Motor neuron (in vitro differentiated cells): ENCODE results near the gene RFFL. TPM values are rescaled to one million over a fixed set of nuclear protein-coding genes. Genes with fewer than 3 reads are reported as not detected.
A peak's percentile ranks its signal among the peaks of the same experiment; 100 is the strongest.
"Not testable (repeated sequence)": the region's sequence is repeated elsewhere in the genome, so short reads cannot be mapped to it uniquely, and the experiment has no call there.

Source experiments
- ATAC-seq, 8 experiments: fragments of 200-7000 bp; cut with Tn5 transposase; replicated peaks in 6 of 8; 2 replicates each; pipeline ENCODE4 v1.8.0; 2021; ENCODE audit warnings: mild to moderate bottlenecking in 8 of 8, moderate library complexity in 8 of 8
- H3K27ac ChIP-seq, 2 donors: fragments of 250-450 bp; sonication (Bioruptor Pico); 2 replicates each; pipeline ENCODE4 v1.9.0; 2021; ENCODE audit warnings: antibody characterized with exemption in 2 of 2, mild to moderate bottlenecking in 2 of 2, moderate library complexity in 1 of 2
- H3K4me1 ChIP-seq, 2 donors: fragments of 250-450 bp; sonication (Bioruptor Pico); replicated peaks in 1 of 2; 2 replicates each; pipeline ENCODE4 v1.6.1; 2021; ENCODE audit warnings: antibody characterized with exemption in 2 of 2, mild to moderate bottlenecking in 2 of 2, moderate library complexity in 1 of 2
- H3K4me3 ChIP-seq, 5 donors: fragments of 250-450 bp; sonication (Bioruptor Pico); 2 replicates each; pipeline ENCODE4 v1.9.0; 2021; ENCODE audit warnings: antibody characterized with exemption in 5 of 5, mild to moderate bottlenecking in 5 of 5, moderate library complexity in 4 of 5
- WGBS, 10 experiments: fragments of 450-650 bp; shearing (Covaris generic); methylation state at CpG; one replicate each; pipeline ENCODE4 v1.0.0; 2022; 5-methylcytosine and 5-hydroxymethylcytosine counted together
- in situ Hi-C, 9 experiments: fragments of 400-800 bp; cut with MboI; loops; one replicate each; pipeline ENCODE4 v1.15.0; 2021; ENCODE audit warnings: low sequenced_read_pairs in 9 of 9, low pct_unique_long_range_greater_than_20kb in 2 of 9; ENCODE audit not compliant: unreplicated experiment in 9 of 9
- total RNA-seq, 8 experiments: library from RNA; unstranded; fragments of 300-600 nt; gene quantifications; 2 replicates each; pipeline versions ENCODE4 v1.2.3 to v1.2.4, GENCODE V29; 2022

Gene RFFL
- total RNA-seq, 8 experiments from 2014 or later: 6.5 to 47.4 (median 11.4) TPM

- WGBS, 10 experiments: 56 to 100% (median 90%) methylated on average over 1 to 3 of the region's 3 CpGs; no CpG with 5 or more reads in 1 of the 10 experiments
- no peak overlapping the region for H3K27ac ChIP-seq
- in situ Hi-C loops: no loop called here
- ATAC-seq: peak in 2 of 8 experiments; percentile 49 to 90
- no peak overlapping the region for H3K4me3 ChIP-seq
- H3K4me1 ChIP-seq: no peaks in the 10 kb centered on the region
These were observed 25.1 kb downstream of the RFFL start for GRCh38 chr17:35038453-35038852.

GRCh38 chr17:35030780-35031179 lies 32.7 kb downstream of the RFFL start:
- no peak for ATAC-seq
- H3K4me3 ChIP-seq: no peak overlapping the region
- in situ Hi-C loops: no loop called here
- no peak overlapping the region for H3K27ac ChIP-seq
- 100% methylated on average over 1 of the region's 1 CpG; no CpG with 5 or more reads in 9 of the 10 experiments for WGBS, 10 experiments
- H3K4me1 ChIP-seq: no peaks in the 10 kb centered on the region

GRCh38 chr17:35028531-35029262 lies 34.8 kb downstream of the RFFL start:
- WGBS, 10 experiments: 29 to 100% (median 84%) methylated on average over 1 to 3 of the region's 3 CpGs
- no peak for ATAC-seq
- Histone ChIP-seq H3K27ac (no peak overlapping the region), H3K4me1 (no peaks in the 10 kb centered on the region), H3K4me3 (no peak overlapping the region)
- in situ Hi-C loops: no loop called here

- H3K27ac ChIP-seq, in situ Hi-C loops, H3K4me3 ChIP-seq, H3K4me1 ChIP-seq, ATAC-seq: not testable (repeated sequence)
- 83 to 100% (median 98%) methylated on average over 1 to 4 of the region's 4 CpGs; no CpG with 5 or more reads in 4 of the 10 experiments for WGBS, 10 experiments
These were observed 35.4 kb downstream of the RFFL start for GRCh38 chr17:35028097-35028496.

- no peaks in the 10 kb centered on the region for H3K4me1 ChIP-seq
- in situ Hi-C loops: no loop called here
- no peak overlapping the region for H3K4me3 ChIP-seq
- 17 to 100% (median 50%) methylated on average over 1 of the region's 1 CpG; no CpG with 5 or more reads in 5 of the 10 experiments for WGBS, 10 experiments
- no peak for ATAC-seq
- no peak overlapping the region for H3K27ac ChIP-seq
These were observed 38.0 kb downstream of the RFFL start for GRCh38 chr17:35025541-35025940.

GRCh38 chr17:35023538-35023937 lies 40.0 kb downstream of the RFFL start:
- 80 to 100% (median 100%) methylated on average over 1 to 2 of the region's 3 CpGs; no CpG with 5 or more reads in 1 of the 10 experiments for WGBS, 10 experiments
- Histone ChIP-seq H3K4me1 (no peaks in the 10 kb centered on the region), H3K27ac (no peak overlapping the region), H3K4me3 (no peak overlapping the region)
- ATAC-seq: no peak
- in situ Hi-C loops: loop anchor here in 2 of 9 experiments (25.0 kb wide), 1 partner anchor 89 kb away; the partner anchor contains the start of genes FNDC8 (in 2 of the 2) and RAD51D (in 2 of the 2)

GRCh38 chr17:35022536-35023063 lies 40.9 kb downstream of the RFFL start:
- Histone ChIP-seq H3K4me3 (no peak overlapping the region), H3K4me1 (no peaks in the 10 kb centered on the region), H3K27ac (no peak overlapping the region)
- ATAC-seq: peak in 4 of 8 experiments; percentile 50 to 95 (median 72)
- in situ Hi-C loops: loop anchor here in 2 of 9 experiments (25.0 kb wide), 1 partner anchor 90 kb away; the partner anchor contains the start of genes FNDC8 (in 2 of the 2) and RAD51D (in 2 of the 2)
- WGBS, 10 experiments: 10 to 100% (median 75%) methylated on average over 1 to 6 of the region's 8 CpGs; no CpG with 5 or more reads in 1 of the 10 experiments

GRCh38 chr17:35021520-35022380 lies 41.8 kb downstream of the RFFL start:
- in situ Hi-C loops: loop anchor here in 2 of 9 experiments (25.0 kb wide), 1 partner anchor 91 kb away; the partner anchor contains the start of genes FNDC8 (in 2 of the 2) and RAD51D (in 2 of the 2)
- WGBS, 10 experiments: 80 to 100% (median 89%) methylated on average over 1 to 11 of the region's 11 CpGs
- no peak for ATAC-seq
- Histone ChIP-seq H3K4me3 (no peak overlapping the region), H3K27ac (no peak overlapping the region), H3K4me1 (no peaks in the 10 kb centered on the region)

GRCh38 chr17:35019386-35020179 lies 43.9 kb downstream of the RFFL start:
- WGBS, 10 experiments: 74 to 100% (median 94%) methylated on average over 2 to 5 of the region's 6 CpGs
- ATAC-seq: no peak
- H3K4me3 ChIP-seq: no peak overlapping the region
- H3K27ac ChIP-seq: no peak overlapping the region
- no peaks in the 10 kb centered on the region for H3K4me1 ChIP-seq
- in situ Hi-C loops: loop anchor here in 2 of 9 experiments (25.0 kb wide), 1 partner anchor 93 kb away; the partner anchor contains the start of genes FNDC8 (in 2 of the 2) and RAD51D (in 2 of the 2)

GRCh38 chr17:35018814-35019213 lies 44.7 kb downstream of the RFFL start:
- in situ Hi-C loops: loop anchor here in 2 of 9 experiments (25.0 kb wide), 1 partner anchor 93 kb away; the partner anchor contains the start of genes FNDC8 (in 2 of the 2) and RAD51D (in 2 of the 2)
- Histone ChIP-seq H3K27ac (no peak overlapping the region), H3K4me3 (no peak overlapping the region), H3K4me1 (no peaks in the 10 kb centered on the region)
- no peak for ATAC-seq
- 64 to 100% (median 100%) methylated on average over 1 to 2 of the region's 2 CpGs; no CpG with 5 or more reads in 2 of the 10 experiments for WGBS, 10 experiments

GRCh38 chr17:35017021-35017420 lies 46.5 kb downstream of the RFFL start:
- H3K27ac ChIP-seq: no peak overlapping the region
- H3K4me3 ChIP-seq: no peak overlapping the region
- 56 to 100% (median 87%) methylated on average over 1 to 4 of the region's 4 CpGs; no CpG with 5 or more reads in 2 of the 10 experiments for WGBS, 10 experiments
- ATAC-seq: no peak
- in situ Hi-C loops: loop anchor here in 2 of 9 experiments (25.0 kb wide), 1 partner anchor 95 kb away; the partner anchor contains the start of genes FNDC8 (in 2 of the 2) and RAD51D (in 2 of the 2)
- no peaks in the 10 kb centered on the region for H3K4me1 ChIP-seq

GRCh38 chr17:35016369-35016768 lies 47.1 kb downstream of the RFFL start:
- in situ Hi-C loops: loop anchor here in 2 of 9 experiments (25.0 kb wide), 1 partner anchor 96 kb away; the partner anchor contains the start of genes FNDC8 (in 2 of the 2) and RAD51D (in 2 of the 2)
- 80 to 100% (median 100%) methylated on average over 1 to 4 of the region's 4 CpGs; no CpG with 5 or more reads in 5 of the 10 experiments for WGBS, 10 experiments
- Histone ChIP-seq H3K27ac (no peak overlapping the region), H3K4me1 (no peaks in the 10 kb centered on the region), H3K4me3 (no peak overlapping the region)
- no peak for ATAC-seq
